HG03025 (cell line): ENCODE measurements around the gene MAFF.
"Not testable (repeated sequence)": the region's sequence is repeated elsewhere in the genome, so short reads cannot be mapped to it uniquely, and the experiment has no call there.

Source experiments
- ATAC-seq: cut with Tn5 transposase; IDR thresholded peaks from one replicate; pipeline ENCODE4 v1.9.1; 2021; ENCODE audit warnings: mild to moderate bottlenecking, moderate library complexity; ENCODE audit not compliant: unreplicated experiment, low FRiP score

The MAFF gene

GRCh38 chr22:38221908-38222796, 20.4 kb downstream of the MAFF start:
- no peak for ATAC-seq

GRCh38 chr22:38222797-38223119, 21.0 kb downstream of the MAFF start:
- ATAC-seq: no peak

GRCh38 chr22:38223289-38223960, 21.6 kb downstream of the MAFF start:
- ATAC-seq: no peak

- ATAC-seq: no peak
These were observed 25.3 kb downstream of the MAFF start for GRCh38 chr22:38226853-38227649.

GRCh38 chr22:38228326-38228872, 26.6 kb downstream of the MAFF start:
- no peak for ATAC-seq

- ATAC-seq: no peak
These were observed 27.3 kb downstream of the MAFF start for GRCh38 chr22:38228873-38229740.

GRCh38 chr22:38230108-38230825, 28.5 kb downstream of the MAFF start:
- ATAC-seq: no peak

GRCh38 chr22:38230916-38231315, 29.1 kb downstream of the MAFF start:
- ATAC-seq: no peak

- ATAC-seq: no peak
These were observed 30.4 kb downstream of the MAFF start for GRCh38 chr22:38232196-38232595.

- ATAC-seq: no peak
These were observed 31.6 kb downstream of the MAFF start for GRCh38 chr22:38233427-38233826.

GRCh38 chr22:38233856-38234255, 32.1 kb downstream of the MAFF start:
- ATAC-seq: not testable (repeated sequence)

GRCh38 chr22:38235240-38235850, 33.6 kb downstream of the MAFF start:
- no peak for ATAC-seq

- ATAC-seq: no peak
These were observed 35.0 kb downstream of the MAFF start for GRCh38 chr22:38236786-38237185.

- no peak for ATAC-seq
These were observed 36.8 kb downstream of the MAFF start for GRCh38 chr22:38238519-38239071.

GRCh38 chr22:38239101-38239761, 37.4 kb downstream of the MAFF start:
- no peak for ATAC-seq

- no peak for ATAC-seq
These were observed 39.0 kb downstream of the MAFF start for GRCh38 chr22:38240734-38241252.

- no peak for ATAC-seq
These were observed 41.4 kb downstream of the MAFF start for GRCh38 chr22:38243007-38243765.
